Hepatocyte (in vitro differentiated cells): ENCODE results near the gene MECR. TPM values are rescaled to one million over a fixed set of nuclear protein-coding genes. Genes with fewer than 3 reads are reported as not detected.

Source experiments
- DNase-seq: peaks from one replicate; pipeline ENCODE4 v3.0.0-alpha.2; 2016; ENCODE audit warnings: low spot score
- H2AFZ ChIP-seq: fragments of 200-600 bp; sonication (generic); 2 replicates; pipeline ENCODE4 v1.6.0; 2016; ENCODE audit warnings: antibody characterized with exemption, mild to moderate bottlenecking
- H3K27ac ChIP-seq: fragments of 200-600 bp; sonication (generic); 2 replicates; pipeline ENCODE4 v1.5.1; 2016; ENCODE audit warnings: mild to moderate bottlenecking
- H3K27me3 ChIP-seq: fragments of 200-600 bp; sonication (generic); 2 replicates; pipeline ENCODE4 v1.6.1; 2016
- H3K36me3 ChIP-seq: fragments of 200-600 bp; sonication (generic); replicated peaks from 2 replicates; pipeline ENCODE4 v1.5.1; 2016; ENCODE audit warnings: low read depth; ENCODE audit not compliant: insufficient read depth
- H3K4me1 ChIP-seq: fragments of 200-600 bp; sonication (generic); 2 replicates; pipeline ENCODE4 v1.5.1; 2016; ENCODE audit warnings: mild to moderate bottlenecking, moderate library complexity; ENCODE audit not compliant: insufficient read depth
- H3K4me2 ChIP-seq: fragments of 200-600 bp; sonication (generic); 2 replicates; pipeline ENCODE4 v1.6.0; 2016
- H3K4me3 ChIP-seq: fragments of 200-600 bp; sonication (generic); 2 replicates; pipeline ENCODE4 v1.5.1; 2016; ENCODE audit warnings: mild to moderate bottlenecking
- H3K79me2 ChIP-seq: fragments of 200-600 bp; sonication (generic); 2 replicates; pipeline ENCODE4 v1.6.0; 2017; ENCODE audit warnings: mild to moderate bottlenecking
- H3K9me2 ChIP-seq: fragments of 200-600 bp; sonication (generic); replicated peaks from 2 replicates; pipeline ENCODE4 v1.6.0; 2017; ENCODE audit warnings: mild to moderate bottlenecking; ENCODE audit not compliant: insufficient read depth
- H3K9me3 ChIP-seq: fragments of 200-600 bp; sonication (generic); 2 replicates; pipeline ENCODE4 v1.5.1; 2016; ENCODE audit warnings: low read depth, mild to moderate bottlenecking
- H4K20me1 ChIP-seq: fragments of 200-600 bp; sonication (generic); 2 replicates; pipeline ENCODE4 v1.6.0; 2016; ENCODE audit warnings: mild to moderate bottlenecking; ENCODE audit not compliant: insufficient read depth, poor library complexity, severe bottlenecking
- CTCF ChIP-seq: fragments of 200-600 bp; sonication (generic); IDR thresholded peaks from 2 replicates; pipeline ENCODE4 v1.5.1; 2016; ENCODE audit warnings: antibody characterized with exemption, mild to moderate bottlenecking; ENCODE audit not compliant: poor library complexity
- EZH2 ChIP-seq: fragments of 200-600 bp; sonication (generic); IDR thresholded peaks from 2 replicates; pipeline ENCODE4 v1.6.1; 2016; ENCODE audit warnings: antibody characterized with exemption, mild to moderate bottlenecking, borderline replicate concordance
- EZH2phosphoT487 ChIP-seq: fragments of 200-600 bp; sonication (generic); IDR thresholded peaks from one replicate; pipeline ENCODE4 v1.6.1; 2018; ENCODE audit warnings: antibody characterized with exemption, mild to moderate bottlenecking, low read depth, moderate library complexity; ENCODE audit not compliant: unreplicated experiment, severe bottlenecking
- WGBS: methylation state at CpG from one replicate; pipeline ENCODE4 v1.1.6; 2016; ENCODE audit warnings: low lambda C conversion rate; ENCODE audit errors: missing lambda C conversion rate; 5-methylcytosine and 5-hydroxymethylcytosine counted together
- polyA plus RNA-seq: library from polyadenylated mRNA; unstranded; fragments of >200 nt; fragmentation: Nextera tagmentation; extraction: Ambion mirVana; gene quantifications from 2 replicates; pipeline ENCODE4 v1.2.1, GENCODE V29; 2016
- total RNA-seq: library from RNA; depleted of rRNA; stranded (reverse); fragments of >200 nt; gene quantifications from 2 replicates; pipeline ENCODE4 v1.2.3, GENCODE V29; 2014

MECR gene
- total and polyA plus RNA-seq, 2 experiments from 2014 or later: 14.2 to 35.2 TPM

- Histone ChIP-seq H3K27ac (no peak overlapping the region), H3K9me3 (no peaks in the 10 kb centered on the region), H3K9me2 (no peaks in the 10 kb centered on the region), H4K20me1 (no peaks in the 10 kb centered on the region), H3K4me3 (no peak overlapping the region), H3K27me3 (no peaks in the 10 kb centered on the region), H3K79me2 (no peaks in the 10 kb centered on the region), H3K36me3 (no peaks in the 10 kb centered on the region), H2AFZ (no peak overlapping the region), H3K4me2 (no peak overlapping the region), H3K4me1 (peaks cover 22% of the 10 kb centered on the region)
- WGBS: 64% methylated on average over 9 of the region's 9 CpGs
- no peak for DNase-seq
- TF ChIP-seq EZH2: no peak
- no peak for TF ChIP-seq CTCF
- no peak for TF ChIP-seq EZH2phosphoT487
Measured at GRCh38 chr1:29267321-29268070, 36.8 kb upstream of the MECR start.

- no peaks in the 10 kb centered on the region for H3K27me3 ChIP-seq
- H2AFZ ChIP-seq: no peak overlapping the region
- no peak for DNase-seq
- no peaks in the 10 kb centered on the region for H3K9me2 ChIP-seq
- H3K4me1 ChIP-seq: peaks cover 16% of the 10 kb centered on the region
- H3K36me3 ChIP-seq: no peaks in the 10 kb centered on the region
- WGBS: 90% methylated on average over 3 of the region's 3 CpGs
- TF ChIP-seq EZH2phosphoT487 (no peak), CTCF (no peak), EZH2 (no peak)
- H3K4me2 ChIP-seq: no peak overlapping the region
- no peaks in the 10 kb centered on the region for H3K9me3 ChIP-seq
- H3K4me3 ChIP-seq: no peak overlapping the region
- H3K79me2 ChIP-seq: no peaks in the 10 kb centered on the region
- no peaks in the 10 kb centered on the region for H4K20me1 ChIP-seq
- no peak overlapping the region for H3K27ac ChIP-seq
Measured at GRCh38 chr1:29266912-29267311, 36.2 kb upstream of the MECR start.

- Histone ChIP-seq H3K27me3 (no peaks in the 10 kb centered on the region), H3K79me2 (no peaks in the 10 kb centered on the region), H2AFZ (no peak overlapping the region), H3K4me2 (no peak overlapping the region), H3K27ac (no peak overlapping the region), H3K4me3 (no peak overlapping the region), H4K20me1 (no peaks in the 10 kb centered on the region), H3K4me1 (peaks cover under 1% of the 10 kb centered on the region), H3K9me2 (no peaks in the 10 kb centered on the region), H3K9me3 (no peaks in the 10 kb centered on the region), H3K36me3 (no peaks in the 10 kb centered on the region)
- no peak for DNase-seq
- WGBS: 90% methylated on average over 4 of the region's 4 CpGs
- no peak for TF ChIP-seq EZH2phosphoT487
- no peak for TF ChIP-seq EZH2
Measured at GRCh38 chr1:29264773-29265389, 34.1 kb upstream of the MECR start.

GRCh38 chr1:29260531-29260930 is 29.8 kb upstream of the MECR start:
- Histone ChIP-seq H3K4me3 (no peak overlapping the region), H3K27me3 (no peaks in the 10 kb centered on the region), H3K27ac (no peak overlapping the region), H2AFZ (no peak overlapping the region), H3K9me2 (no peaks in the 10 kb centered on the region), H3K4me1 (peaks cover 19% of the 10 kb centered on the region), H3K9me3 (no peaks in the 10 kb centered on the region), H3K4me2 (peak overlapping the region; percentile 98), H4K20me1 (no peaks in the 10 kb centered on the region), H3K36me3 (no peaks in the 10 kb centered on the region), H3K79me2 (no peaks in the 10 kb centered on the region)
- DNase-seq: no peak
- TF ChIP-seq CTCF: no peak
- no peak for TF ChIP-seq EZH2
- TF ChIP-seq EZH2phosphoT487: no peak
- WGBS: 95% methylated on average over 28 of the region's 29 CpGs
